Measurements from ENCODE around the gene DOCK9. TPM values are rescaled to one million over a fixed set of nuclear protein-coding genes. Genes with fewer than 3 reads are reported as not detected.

The DOCK9 gene
- total and polyA plus RNA-seq, 5 experiments from 2014 or later = 6.6 to 211 (median 36.8) TPM

DNA sequence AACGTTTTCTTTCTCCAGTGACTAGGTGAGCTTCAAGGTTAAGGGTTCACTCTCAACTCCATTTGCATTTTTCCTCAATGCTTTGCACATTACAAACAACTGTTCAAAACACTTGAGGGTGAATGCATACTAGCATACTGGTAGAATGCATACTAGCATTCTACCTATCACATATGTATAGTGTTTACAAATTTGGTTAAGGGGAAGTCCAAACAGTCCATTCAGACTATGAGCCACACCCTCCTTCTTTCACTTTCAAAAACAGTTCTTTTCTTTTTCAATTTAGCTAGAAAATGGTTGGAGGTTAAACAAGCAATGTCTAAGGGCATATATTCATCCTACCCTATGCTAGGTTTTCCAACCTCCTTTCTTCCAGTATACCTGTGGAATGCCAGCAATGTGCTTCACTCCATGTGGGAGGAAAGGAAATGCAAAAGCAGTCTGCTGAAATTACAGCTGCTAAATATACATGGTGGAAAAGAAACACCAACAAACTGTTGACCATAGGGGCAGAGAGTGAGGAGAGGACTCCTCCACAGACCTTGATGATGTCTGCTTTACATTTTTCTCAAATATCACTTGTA, 102.6 kb downstream of the DOCK9 start:
- Mint-ChIP-seq H3K4me1 (peaks cover 6 to 34% (median 14%) of the 10 kb centered on the region in 4 donors), H3K27ac (peak overlapping the region in 2 of 10 donors; percentile 2 to 63), H3K36me3 (peaks cover 35 to 96% (median 82%) of the 10 kb centered on the region in 3 donors), H3K27me3 (no peaks in the 10 kb centered on the region), H3K4me3 (no peak overlapping the region), H3K9me3 (peaks cover 0 to 20% (median 6%) of the 10 kb centered on the region in 9 donors)
- no peak for ATAC-seq
- DNase-seq = no peak
- POLR2A ChIA-PET = no interaction called here

DNA sequence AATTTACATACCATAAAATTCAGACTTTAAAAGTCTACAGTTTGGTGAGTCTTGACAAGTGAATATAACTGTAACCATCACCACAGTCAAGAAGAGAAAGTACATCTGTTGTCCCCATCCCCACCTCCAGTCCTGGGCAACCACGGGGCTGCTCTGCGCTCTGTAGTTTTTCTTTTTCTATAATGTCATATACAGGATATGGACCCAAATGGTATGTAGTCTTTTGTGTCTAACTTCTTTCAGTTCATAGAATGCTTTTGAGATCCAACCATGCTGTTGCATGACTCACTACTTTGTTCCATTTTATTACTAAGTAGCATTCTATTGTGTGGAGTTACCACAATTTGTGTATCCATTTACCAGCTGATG, 103.9 kb downstream of the DOCK9 start:
- Mint-ChIP-seq H3K27ac (peak overlapping the region in 1 of 10 donors; percentile 57), H3K27me3 (no peaks in the 10 kb centered on the region), H3K4me3 (no peak overlapping the region), H3K36me3 (peaks cover 35 to 96% (median 78%) of the 10 kb centered on the region in 3 donors), H3K4me1 (peaks cover 6 to 34% (median 14%) of the 10 kb centered on the region in 4 donors), H3K9me3 (peaks cover 0 to 20% (median 6%) of the 10 kb centered on the region in 9 donors)
- POLR2A ChIA-PET = no interaction called here
- no peak for ATAC-seq
- DNase-seq = no peak

GRCh38 chr13:98873377-98874028, 104.4 kb downstream of the DOCK9 start:
- POLR2A ChIA-PET = no interaction called here
- Mint-ChIP-seq H3K27me3 (no peaks in the 10 kb centered on the region), H3K27ac (peak overlapping the region in 5 of 10 donors; percentile 7 to 77 (median 48)), H3K4me3 (no peak overlapping the region), H3K36me3 (peaks cover 35 to 97% (median 78%) of the 10 kb centered on the region in 3 donors), H3K9me3 (peaks cover 0 to 20% (median 6%) of the 10 kb centered on the region in 9 donors), H3K4me1 (peaks cover 6 to 34% (median 14%) of the 10 kb centered on the region in 4 donors)
- no peak for ATAC-seq
- DNase-seq = no peak

GRCh38 chr13:98871727-98872126, 106.1 kb downstream of the DOCK9 start:
- POLR2A ChIA-PET = no interaction called here
- Mint-ChIP-seq H3K27me3 (no peaks in the 10 kb centered on the region), H3K4me3 (no peak overlapping the region), H3K9me3 (peaks cover 0 to 20% (median 6%) of the 10 kb centered on the region in 9 donors), H3K4me1 (peaks cover 6 to 31% (median 13%) of the 10 kb centered on the region in 4 donors), H3K27ac (peak overlapping the region in 7 of 10 donors; percentile 7 to 79 (median 22)), H3K36me3 (peaks cover 30 to 97% (median 76%) of the 10 kb centered on the region in 3 donors)
- DNase-seq = peak in 1 of 10 donors; percentile 50
- ATAC-seq = no peak

DNA sequence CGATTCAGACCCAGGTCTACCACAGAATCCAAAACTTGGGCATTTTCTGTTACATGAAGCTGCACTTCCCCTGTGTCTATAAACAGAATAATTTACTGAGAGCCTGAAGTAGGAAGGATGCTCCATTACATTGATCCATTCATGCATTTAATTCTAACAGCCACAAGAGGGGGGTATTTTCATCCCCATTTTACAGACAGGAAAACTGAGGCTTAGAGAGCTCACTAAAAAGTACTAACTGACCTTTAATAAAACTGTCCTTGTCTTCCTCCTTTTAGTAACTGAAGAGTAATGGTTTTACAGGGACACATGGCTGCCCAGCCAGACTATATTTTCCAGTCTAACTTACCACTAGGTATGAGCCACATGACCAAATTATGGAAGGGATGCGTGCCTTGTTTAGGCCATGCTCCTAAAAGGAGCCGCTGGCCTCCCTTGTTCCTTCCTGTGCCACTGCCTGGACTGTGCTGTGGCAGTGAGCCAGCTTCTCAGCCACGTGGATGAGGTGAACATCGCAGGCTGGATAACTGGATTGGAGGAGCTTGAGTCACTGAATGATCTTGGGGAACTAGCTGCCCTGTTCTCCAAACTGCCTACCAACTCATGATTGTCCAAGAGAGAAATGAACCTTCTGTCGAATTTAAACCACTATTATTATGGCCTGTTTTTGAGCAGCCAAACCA, 108.3 kb downstream of the DOCK9 start:
- ATAC-seq (no peak), DNase-seq (peak in 1 of 10 donors; percentile 44)
- Mint-ChIP-seq H3K4me3 (no peak overlapping the region), H3K9me3 (peaks cover 0 to 13% (median 3%) of the 10 kb centered on the region in 9 donors), H3K4me1 (peaks cover 5 to 25% (median 11%) of the 10 kb centered on the region in 4 donors), H3K36me3 (peaks cover 23 to 97% (median 65%) of the 10 kb centered on the region in 3 donors), H3K27me3 (no peaks in the 10 kb centered on the region), H3K27ac (no peak overlapping the region)
- POLR2A ChIA-PET = no interaction called here

DNA sequence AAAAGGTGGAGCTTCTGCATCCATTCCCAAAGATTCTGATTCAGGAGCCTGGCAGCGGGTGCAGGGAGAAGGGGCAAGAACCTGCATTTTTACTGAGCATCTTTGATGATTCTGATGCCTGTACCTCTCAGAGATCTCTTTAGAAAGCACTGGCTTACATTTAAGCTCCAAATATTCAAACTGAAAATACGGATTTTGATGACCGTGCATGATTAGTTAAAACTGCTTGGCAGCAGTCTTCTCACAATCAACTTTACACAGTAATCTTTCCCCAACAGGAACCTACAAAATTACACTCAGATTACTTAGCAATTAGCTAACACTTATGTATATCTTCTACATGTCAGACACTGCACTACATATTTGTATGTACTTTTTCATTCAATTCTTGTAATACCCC, 108.9 kb downstream of the DOCK9 start:
- ATAC-seq (no peak), DNase-seq (no peak)
- H3K27ac Mint-ChIP-seq = no peak overlapping the region
- H3K4me1 Mint-ChIP-seq = peaks cover 5 to 25% (median 11%) of the 10 kb centered on the region in 4 donors
- POLR2A ChIA-PET = no interaction called here
- no peak overlapping the region for H3K4me3 Mint-ChIP-seq
- peaks cover 0 to 7% (median 2%) of the 10 kb centered on the region in 9 donors for H3K9me3 Mint-ChIP-seq
- peaks cover 17 to 97% (median 59%) of the 10 kb centered on the region in 3 donors for H3K36me3 Mint-ChIP-seq
- H3K27me3 Mint-ChIP-seq = no peaks in the 10 kb centered on the region

DNA sequence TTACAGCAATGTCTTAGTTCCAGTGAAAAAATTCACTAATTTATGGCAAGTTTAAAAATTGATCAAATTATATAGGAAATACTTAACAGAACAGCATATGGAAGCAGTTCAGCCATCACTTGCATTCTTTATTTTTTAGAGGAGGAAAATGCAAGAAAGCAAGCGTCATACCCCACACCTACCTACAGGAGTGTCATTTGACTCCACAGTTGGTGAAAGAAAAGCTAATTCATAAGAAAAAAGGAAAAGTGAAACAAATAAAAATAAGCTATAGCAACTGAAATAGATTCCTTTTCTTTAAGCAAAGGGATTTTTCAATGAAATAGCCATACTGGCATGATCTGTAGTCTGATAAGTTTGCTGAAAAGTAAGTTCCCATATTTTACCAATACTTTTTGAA, 111.0 kb downstream of the DOCK9 start:
- ATAC-seq = no peak
- no peak for DNase-seq
- H3K9me3 Mint-ChIP-seq = no peaks in the 10 kb centered on the region
- peaks cover 0 to 12% (median 6%) of the 10 kb centered on the region in 4 donors for H3K4me1 Mint-ChIP-seq
- no peak overlapping the region for H3K4me3 Mint-ChIP-seq
- H3K36me3 Mint-ChIP-seq = peaks cover 0 to 93% (median 51%) of the 10 kb centered on the region in 3 donors
- H3K27ac Mint-ChIP-seq = no peak overlapping the region
- POLR2A ChIA-PET = no interaction called here
- no peaks in the 10 kb centered on the region for H3K27me3 Mint-ChIP-seq

DNA sequence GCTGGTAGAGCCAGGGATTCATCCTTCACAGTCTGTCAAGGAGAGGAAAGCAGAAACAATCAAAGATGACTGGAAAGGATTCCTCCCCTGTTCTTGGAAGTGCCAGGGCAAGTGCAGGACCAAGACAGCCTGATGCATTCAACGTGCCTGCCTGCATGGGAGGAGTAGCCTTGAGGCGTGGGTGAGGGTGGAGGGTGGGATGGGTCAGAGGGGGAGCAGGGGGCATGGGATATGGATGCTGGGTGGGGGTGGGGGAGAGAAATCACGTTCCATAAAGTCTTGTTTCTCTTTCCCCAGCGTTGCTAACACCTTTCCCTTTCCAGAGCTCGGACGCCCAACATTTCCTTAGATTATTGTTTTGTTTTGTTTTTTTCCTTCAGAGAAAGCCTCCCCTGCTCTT, 117.4 kb downstream of the DOCK9 start:
- Mint-ChIP-seq H3K4me1 (no peaks in the 10 kb centered on the region), H3K27me3 (no peaks in the 10 kb centered on the region), H3K9me3 (no peaks in the 10 kb centered on the region), H3K27ac (no peak overlapping the region), H3K4me3 (no peak overlapping the region), H3K36me3 (peaks cover 11 to 90% (median 45%) of the 10 kb centered on the region in 3 donors)
- ATAC-seq = no peak
- DNase-seq = no peak
- POLR2A ChIA-PET = no interaction called here

DNA sequence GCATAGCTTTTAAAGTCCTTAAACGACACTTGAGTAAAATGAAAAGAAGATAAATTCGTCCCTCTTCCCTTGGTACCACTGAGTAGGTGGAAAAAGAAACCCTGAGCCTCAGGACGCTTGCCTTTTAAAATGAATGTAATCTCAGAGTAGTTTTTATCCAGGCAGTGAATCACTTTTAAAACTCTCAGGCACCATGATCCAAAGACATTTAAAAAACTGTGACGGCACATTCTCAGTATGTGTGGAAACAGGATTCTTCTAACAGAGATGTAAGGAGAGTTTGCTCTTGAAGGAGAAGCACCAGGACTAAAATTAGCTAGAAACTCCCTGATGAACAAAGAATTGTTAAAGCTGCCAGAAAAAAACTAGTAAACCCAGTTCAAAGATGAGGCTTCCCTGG, 119.7 kb downstream of the DOCK9 start:
- Mint-ChIP-seq H3K4me1 (no peaks in the 10 kb centered on the region), H3K9me3 (no peaks in the 10 kb centered on the region), H3K36me3 (peaks cover 11 to 95% (median 50%) of the 10 kb centered on the region in 3 donors), H3K27ac (no peak overlapping the region), H3K27me3 (no peaks in the 10 kb centered on the region), H3K4me3 (no peak overlapping the region)
- ATAC-seq (no peak), DNase-seq (no peak)
- POLR2A ChIA-PET = interaction anchor here (0.7 kb wide), 1 partner anchor 110 kb away, joined by 3 read pairs; no protein-coding TSS in a partner anchor

GRCh38 chr13:98856983-98857382, 120.9 kb downstream of the DOCK9 start:
- H3K9me3 Mint-ChIP-seq = no peaks in the 10 kb centered on the region
- H3K27ac Mint-ChIP-seq = no peak overlapping the region
- no peaks in the 10 kb centered on the region for H3K4me1 Mint-ChIP-seq
- DNase-seq = no peak
- no peak for ATAC-seq
- no peaks in the 10 kb centered on the region for H3K27me3 Mint-ChIP-seq
- peaks cover 11 to 93% (median 43%) of the 10 kb centered on the region in 3 donors for H3K36me3 Mint-ChIP-seq
- POLR2A ChIA-PET = no interaction called here
- no peak overlapping the region for H3K4me3 Mint-ChIP-seq

- Mint-ChIP-seq H3K4me3 (no peak overlapping the region), H3K27ac (peak overlapping the region in 2 of 10 donors; percentile 24 to 59), H3K9me3 (no peaks in the 10 kb centered on the region), H3K36me3 (peaks cover 9 to 86% (median 28%) of the 10 kb centered on the region in 3 donors), H3K27me3 (no peaks in the 10 kb centered on the region), H3K4me1 (peaks cover 0 to 4% (median 0%) of the 10 kb centered on the region in 4 donors)
- DNase-seq (no peak), ATAC-seq (no peak)
- POLR2A ChIA-PET = no interaction called here
These were observed 123.4 kb downstream of the DOCK9 start for GRCh38 chr13:98854448-98854847.

- Mint-ChIP-seq H3K36me3 (peaks cover 6 to 80% (median 24%) of the 10 kb centered on the region in 3 donors), H3K27ac (no peak overlapping the region), H3K27me3 (no peaks in the 10 kb centered on the region), H3K4me3 (no peak overlapping the region), H3K9me3 (no peaks in the 10 kb centered on the region), H3K4me1 (peaks cover 0 to 4% (median 0%) of the 10 kb centered on the region in 4 donors)
- DNase-seq (no peak), ATAC-seq (no peak)
- POLR2A ChIA-PET = no interaction called here
These were observed 124.1 kb downstream of the DOCK9 start for GRCh38 chr13:98853771-98854221.

DNA sequence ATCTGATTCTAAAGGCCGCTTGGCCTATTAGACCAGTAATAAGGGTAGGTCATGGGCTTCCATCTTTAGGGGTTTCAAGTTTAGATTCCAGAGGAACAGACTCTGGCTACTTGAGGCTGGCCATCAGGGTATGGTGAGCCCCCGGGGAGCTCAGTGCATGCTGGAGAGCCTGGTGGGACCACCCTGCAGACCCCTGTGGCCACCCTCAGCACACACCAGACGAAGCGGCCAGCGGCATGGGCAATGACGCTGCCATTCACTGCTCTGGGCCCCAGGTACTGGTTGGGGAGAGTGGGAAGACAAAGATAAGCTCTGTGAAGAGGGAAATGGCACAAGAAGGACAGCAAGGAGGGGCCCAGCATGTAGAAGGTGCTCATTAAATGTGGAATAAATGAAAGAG, 126.6 kb downstream of the DOCK9 start:
- POLR2A ChIA-PET = no interaction called here

More for the DNA sequence above, 126.6 kb downstream of the DOCK9 start:
- H3K9me3 Mint-ChIP-seq = no peaks in the 10 kb centered on the region
- H3K4me3 Mint-ChIP-seq = no peak overlapping the region
- peaks cover 19 to 81% (median 28%) of the 10 kb centered on the region in 3 donors for H3K36me3 Mint-ChIP-seq
- H3K27ac Mint-ChIP-seq = peak overlapping the region in 4 of 10 donors; percentile 0 to 83 (median 44)
- ATAC-seq (no peak), DNase-seq (no peak)
- H3K4me1 Mint-ChIP-seq = peaks cover 0 to 6% (median 3%) of the 10 kb centered on the region in 4 donors
- no peaks in the 10 kb centered on the region for H3K27me3 Mint-ChIP-seq
